Chondrocyte (in vitro differentiated cells): ENCODE results near the gene PLEKHN1. TPM values are rescaled to one million over a fixed set of nuclear protein-coding genes. Genes with fewer than 3 reads are reported as not detected.

Experiments
- DNase-seq: peaks from one replicate; pipeline ENCODE4 v3.0.0; 2021; ENCODE audit warnings: mixed read lengths, low spot score
- H3K27ac Mint-ChIP-seq: one replicate; pipeline ENCODE4 v1.8.0; 2021; ENCODE audit warnings: mild to moderate bottlenecking, moderate library complexity, mixed read lengths; ENCODE audit not compliant: unreplicated experiment
- H3K27me3 Mint-ChIP-seq: 2 replicates; pipeline ENCODE4 v1.8.0; 2021; ENCODE audit warnings: low read depth, mixed read lengths
- H3K36me3 Mint-ChIP-seq: 2 replicates; pipeline ENCODE4 v1.8.0; 2021; ENCODE audit warnings: low read depth, mixed read lengths
- H3K4me1 Mint-ChIP-seq: 2 replicates; pipeline ENCODE4 v1.8.0; 2021; ENCODE audit warnings: low read depth, mild to moderate bottlenecking, mixed read lengths
- H3K4me3 Mint-ChIP-seq: one replicate; pipeline ENCODE4 v1.8.0; 2021; ENCODE audit warnings: mild to moderate bottlenecking, moderate library complexity, mixed read lengths; ENCODE audit not compliant: unreplicated experiment
- H3K9me3 Mint-ChIP-seq: 2 replicates; pipeline ENCODE4 v1.8.0; 2021; ENCODE audit warnings: low read depth, mixed read lengths
- CTCF ChIP-seq: fragments of 200-600 bp; sonication (generic); IDR thresholded peaks from 2 replicates; pipeline ENCODE4 v1.5.0; 2021; ENCODE audit warnings: antibody characterized with exemption, mild to moderate bottlenecking, moderate library complexity
- total RNA-seq: library from RNA; stranded (reverse); gene quantifications from 3 replicates; pipeline ENCODE4 v1.2.1, GENCODE V29; 2021

The PLEKHN1 gene
- total RNA-seq, 1 donor from 2014 or later: 0.17 TPM

GRCh38 chr1:919271-919872 lies 46.9 kb upstream of the PLEKHN1 start:
- DNase-seq: peak; percentile 82
- Mint-ChIP-seq H3K36me3 (no peaks in the 10 kb centered on the region), H3K4me1 (peaks cover 18% of the 10 kb centered on the region), H3K9me3 (no peaks in the 10 kb centered on the region), H3K27ac (no peak overlapping the region), H3K27me3 (peaks cover 29% of the 10 kb centered on the region), H3K4me3 (no peak overlapping the region)
- peak; percentile 10 for TF ChIP-seq CTCF

GRCh38 chr1:920010-920409 lies 46.3 kb upstream of the PLEKHN1 start:
- H3K4me3 Mint-ChIP-seq: no peak overlapping the region
- H3K27me3 Mint-ChIP-seq: peaks cover 25% of the 10 kb centered on the region
- no peaks in the 10 kb centered on the region for H3K9me3 Mint-ChIP-seq
- no peak for TF ChIP-seq CTCF
- peak; percentile 89 for DNase-seq
- no peaks in the 10 kb centered on the region for H3K36me3 Mint-ChIP-seq
- H3K4me1 Mint-ChIP-seq: peaks cover 18% of the 10 kb centered on the region
- no peak overlapping the region for H3K27ac Mint-ChIP-seq

- no peak overlapping the region for H3K4me3 Mint-ChIP-seq
- no peak for DNase-seq
- H3K4me1 Mint-ChIP-seq: peaks cover 18% of the 10 kb centered on the region
- no peak for TF ChIP-seq CTCF
- no peaks in the 10 kb centered on the region for H3K36me3 Mint-ChIP-seq
- peaks cover 20% of the 10 kb centered on the region for H3K27me3 Mint-ChIP-seq
- H3K9me3 Mint-ChIP-seq: no peaks in the 10 kb centered on the region
- no peak overlapping the region for H3K27ac Mint-ChIP-seq
These were observed 45.8 kb upstream of the PLEKHN1 start for GRCh38 chr1:920521-920920.

GRCh38 chr1:921011-921837 lies 45.1 kb upstream of the PLEKHN1 start:
- Mint-ChIP-seq H3K4me3 (no peak overlapping the region), H3K27me3 (peaks cover 14% of the 10 kb centered on the region), H3K9me3 (no peaks in the 10 kb centered on the region), H3K27ac (no peak overlapping the region), H3K4me1 (peaks cover 19% of the 10 kb centered on the region), H3K36me3 (no peaks in the 10 kb centered on the region)
- DNase-seq: no peak
- peak; percentile 77 for TF ChIP-seq CTCF

- Mint-ChIP-seq H3K9me3 (no peaks in the 10 kb centered on the region), H3K36me3 (no peaks in the 10 kb centered on the region), H3K27me3 (peaks cover 5% of the 10 kb centered on the region), H3K27ac (no peak within 1 kb of the TSS), H3K4me3 (peak within 1 kb of the TSS; percentile 66), H3K4me1 (peaks cover 22% of the 10 kb centered on the region)
- no peak for DNase-seq
- no peak for TF ChIP-seq CTCF
These were observed 42.9 kb upstream of the PLEKHN1 start, which contains the start of gene SAMD11 for GRCh38 chr1:923131-923990. TSS of gene SAMD11 (plus strand) at chr1:923923. CDS start at chr1:924432, 509 bp downstream.
